Smooth muscle cell (in vitro differentiated cells): Measurements from ENCODE around the gene RBX1. TPM values are rescaled to one million over a fixed set of nuclear protein-coding genes. Genes with fewer than 3 reads are reported as not detected.

Experiments
- DNase-seq: peaks from one replicate; lab custom pipeline; 2025; ENCODE audit not compliant: unreplicated experiment; lab: John Stamatoyannopoulos, UW
- H2AFZ ChIP-seq: fragments of 200-600 bp; sonication (generic); 2 replicates; pipeline ENCODE4 v1.6.0; 2016; ENCODE audit warnings: antibody characterized with exemption, low read depth, mild to moderate bottlenecking
- H3F3A ChIP-seq: fragments of 200-600 bp; sonication (generic); 2 replicates; pipeline ENCODE4 v1.6.0; 2017; ENCODE audit warnings: antibody characterized with exemption, low read depth
- H3K27ac ChIP-seq: fragments of 200-600 bp; sonication (generic); 2 replicates; pipeline ENCODE4 v1.5.1; 2016; ENCODE audit warnings: low read depth, mild to moderate bottlenecking
- H3K27me3 ChIP-seq: fragments of 200-600 bp; sonication (generic); 2 replicates; pipeline ENCODE4 v1.6.1; 2016; ENCODE audit warnings: low read depth, mild to moderate bottlenecking
- H3K36me3 ChIP-seq: fragments of 200-600 bp; sonication (generic); 2 replicates; pipeline ENCODE4 v1.5.1; 2016; ENCODE audit warnings: low read depth
- H3K4me1 ChIP-seq: fragments of 200-600 bp; sonication (generic); 2 replicates; pipeline ENCODE4 v1.5.1; 2016; ENCODE audit warnings: low read depth
- H3K4me2 ChIP-seq: fragments of 200-600 bp; sonication (generic); 2 replicates; pipeline ENCODE4 v1.6.0; 2016; ENCODE audit warnings: mild to moderate bottlenecking
- H3K4me3 ChIP-seq: fragments of 200-600 bp; sonication (generic); 2 replicates; pipeline ENCODE4 v1.5.1; 2016; ENCODE audit warnings: mild to moderate bottlenecking
- H3K79me2 ChIP-seq: fragments of 200-600 bp; sonication (generic); 2 replicates; pipeline ENCODE4 v1.6.0; 2016; ENCODE audit warnings: low read depth, mild to moderate bottlenecking
- H3K9ac ChIP-seq: fragments of 200-600 bp; sonication (generic); 2 replicates; pipeline ENCODE4 v1.6.0; 2016; ENCODE audit warnings: low read depth
- H3K9me3 ChIP-seq: fragments of 200-600 bp; sonication (generic); replicated peaks from 2 replicates; pipeline ENCODE4 v1.5.1; 2016; ENCODE audit warnings: low read depth
- H4K20me1 ChIP-seq: fragments of 200-600 bp; sonication (generic); 2 replicates; pipeline ENCODE4 v1.6.0; 2016; ENCODE audit warnings: low read depth
- CTCF ChIP-seq: fragments of 200-600 bp; sonication (generic); IDR thresholded peaks from 2 replicates; pipeline ENCODE4 v1.5.1; 2017; ENCODE audit warnings: borderline replicate concordance, mild to moderate bottlenecking, antibody characterized with exemption; ENCODE audit not compliant: insufficient read depth, poor library complexity, severe bottlenecking
- WGBS: methylation state at CpG from one replicate; pipeline ENCODE4 v1.1.7; 2016; ENCODE audit warnings: low lambda C conversion rate; 5-methylcytosine and 5-hydroxymethylcytosine counted together
- polyA plus RNA-seq: library from polyadenylated mRNA; unstranded; fragments of >200 nt; fragmentation: Nextera tagmentation; extraction: Ambion mirVana; gene quantifications from 2 replicates; pipeline ENCODE4 v1.2.1, GENCODE V29; 2016
- total RNA-seq: library from RNA; depleted of rRNA; stranded (reverse); fragments of >200 nt; gene quantifications from 2 replicates; pipeline ENCODE4 v1.2.3, GENCODE V29; 2014

RBX1 gene
- total and polyA plus RNA-seq, 2 experiments from 2014 or later, result 127 to 277 TPM

- 95% methylated on average over 5 of the region's 5 CpGs for WGBS
- Histone ChIP-seq H3K4me3 (no peak overlapping the region), H3K27me3 (no peaks in the 10 kb centered on the region), H3K27ac (no peak overlapping the region), H2AFZ (no peak overlapping the region), H3K79me2 (no peaks in the 10 kb centered on the region), H4K20me1 (no peaks in the 10 kb centered on the region), H3K36me3 (no peaks in the 10 kb centered on the region), H3K9ac (no peak overlapping the region), H3F3A (no peaks in the 10 kb centered on the region), H3K9me3 (no peaks in the 10 kb centered on the region), H3K4me1 (peaks cover 8% of the 10 kb centered on the region), H3K4me2 (no peak overlapping the region)
- no peak for DNase-seq
- TF ChIP-seq CTCF, result no peak
These were observed 52.8 kb downstream of the RBX1 start for GRCh38 chr22:41003976-41004375.

DNA sequence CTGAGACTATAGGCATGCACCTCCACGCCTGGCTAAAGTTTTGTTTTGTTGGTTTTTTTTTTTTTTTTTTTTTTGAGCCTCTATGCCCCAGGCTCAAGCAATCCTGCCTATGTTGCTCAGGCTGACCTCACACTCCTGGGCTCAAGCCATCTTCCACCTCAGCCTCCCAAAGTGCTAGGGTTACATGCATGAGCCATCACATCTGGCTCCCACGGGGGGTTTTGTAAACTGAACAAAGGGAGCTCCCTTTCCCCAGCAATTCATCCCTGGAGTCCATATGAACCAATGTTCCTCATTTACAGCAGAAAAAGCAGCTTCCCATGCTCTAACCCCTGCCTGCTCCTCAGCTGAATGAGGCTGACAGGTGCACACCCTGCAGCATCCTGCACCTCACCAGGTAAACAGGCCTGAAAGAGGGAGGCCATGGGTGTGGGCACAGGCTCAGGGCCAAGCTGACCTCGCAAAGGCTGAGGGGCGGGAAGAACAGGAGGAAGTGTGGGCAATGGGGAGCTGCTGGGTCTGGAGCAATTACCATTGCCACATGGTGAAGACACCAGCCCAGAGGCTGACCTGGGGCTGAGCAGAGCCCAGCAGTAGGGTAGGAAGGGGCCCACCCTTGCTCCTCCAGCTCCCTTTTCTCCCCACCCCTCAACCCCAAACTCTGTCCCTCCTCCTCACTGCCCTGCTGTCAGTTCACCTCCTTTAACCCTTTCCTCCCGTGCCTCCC, 58.2 kb downstream of the RBX1 start:
- no peak for TF ChIP-seq CTCF
- Histone ChIP-seq H3K4me2 (no peak overlapping the region), H3K36me3 (no peaks in the 10 kb centered on the region), H4K20me1 (no peaks in the 10 kb centered on the region), H3K4me3 (no peak overlapping the region), H3K79me2 (no peaks in the 10 kb centered on the region), H3K27ac (no peak overlapping the region), H3K4me1 (no peaks in the 10 kb centered on the region), H3K9ac (no peak overlapping the region), H2AFZ (no peak overlapping the region), H3F3A (no peaks in the 10 kb centered on the region), H3K9me3 (no peaks in the 10 kb centered on the region), H3K27me3 (no peaks in the 10 kb centered on the region)
- WGBS, result 67% methylated on average over 5 of the region's 5 CpGs
- DNase-seq, result no peak

DNA sequence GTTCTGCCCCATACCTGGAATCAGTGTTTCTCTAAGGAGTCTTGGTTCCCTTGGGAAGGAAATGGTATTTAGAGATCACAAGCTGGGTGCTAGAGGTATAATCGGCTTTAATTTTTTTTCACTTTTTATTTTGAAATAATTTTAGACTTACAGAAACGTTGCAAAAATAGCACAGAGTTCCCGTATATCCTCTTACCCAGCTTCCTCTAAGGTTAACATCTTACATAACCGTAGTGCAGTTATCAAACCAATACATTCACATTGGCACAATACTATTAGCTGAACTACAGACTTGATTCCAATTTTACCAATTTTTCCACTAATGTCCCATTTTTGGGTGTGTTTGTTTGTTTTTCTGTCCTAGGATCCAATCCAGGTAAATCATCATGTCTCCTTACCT, 63.8 kb downstream of the RBX1 start:
- Histone ChIP-seq H3K27me3 (no peaks in the 10 kb centered on the region), H3K4me3 (no peak overlapping the region), H3K79me2 (no peaks in the 10 kb centered on the region), H3K9ac (no peak overlapping the region), H3K4me2 (no peak overlapping the region), H3K9me3 (no peaks in the 10 kb centered on the region), H3K36me3 (no peaks in the 10 kb centered on the region), H3K4me1 (no peaks in the 10 kb centered on the region), H3F3A (no peaks in the 10 kb centered on the region), H4K20me1 (no peaks in the 10 kb centered on the region), H3K27ac (no peak overlapping the region), H2AFZ (no peak overlapping the region)
- TF ChIP-seq CTCF, result no peak
- WGBS, result 88% methylated on average over 4 of the region's 4 CpGs
- no peak for DNase-seq

DNA sequence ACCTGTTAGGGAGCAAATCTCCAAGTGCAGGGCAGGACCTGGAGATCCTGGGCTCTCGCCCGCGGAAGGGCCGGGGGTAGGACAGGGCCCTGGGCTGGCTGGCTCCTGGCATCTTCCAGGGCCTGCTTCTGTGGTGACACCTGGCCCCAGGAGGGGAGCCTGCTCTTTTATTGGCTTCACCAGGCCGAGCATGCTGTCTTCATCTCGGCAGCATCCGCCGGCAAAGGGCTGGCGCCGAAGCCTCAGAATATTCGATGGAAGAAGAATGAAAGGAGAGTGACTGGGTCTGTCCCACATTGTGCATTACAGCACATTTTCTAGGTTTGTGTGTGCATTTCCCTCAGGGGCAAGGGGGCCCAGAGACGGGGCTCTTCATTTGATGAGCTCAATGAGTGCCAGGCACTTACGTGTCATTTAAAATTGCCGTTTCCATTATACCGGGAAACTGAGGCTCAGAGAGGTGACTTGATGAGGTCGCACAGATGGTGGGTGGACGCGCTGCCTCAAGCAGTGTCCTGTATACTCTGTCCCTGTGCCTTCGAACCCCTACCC, 70.0 kb downstream of the RBX1 start:
- no peak for DNase-seq
- no peaks in the 10 kb centered on the region for H3K9me3 ChIP-seq
- peak overlapping the region; percentile 86 for H3K9ac ChIP-seq
- H4K20me1 ChIP-seq, result no peaks in the 10 kb centered on the region
- no peaks in the 10 kb centered on the region for H3K79me2 ChIP-seq
- no peak overlapping the region for H3K27ac ChIP-seq
- H3K4me3 ChIP-seq, result peak overlapping the region; percentile 81
- H3K4me2 ChIP-seq, result peak overlapping the region; percentile 96
- TF ChIP-seq CTCF, result no peak
- H2AFZ ChIP-seq, result peak overlapping the region; percentile 99
- H3K36me3 ChIP-seq, result no peaks in the 10 kb centered on the region
- H3K27me3 ChIP-seq, result no peaks in the 10 kb centered on the region
- 48% methylated on average over 19 of the region's 19 CpGs for WGBS
- H3K4me1 ChIP-seq, result peaks cover 18% of the 10 kb centered on the region
- no peaks in the 10 kb centered on the region for H3F3A ChIP-seq
